Central memory CD8-positive, alpha-beta T cell (primary cell): Measurements from ENCODE around the gene NAA16.
"Not testable (repeated sequence)": the region's sequence is repeated elsewhere in the genome, so short reads cannot be mapped to it uniquely, and the experiment has no call there.

Experiments
- ATAC-seq: fragments of 150-1000 bp; cut with Tn5 transposase; replicated peaks from 2 replicates; pipeline ENCODE4 v1.10.0; 2022; ENCODE audit warnings: mild to moderate bottlenecking, moderate FRiP score, moderate number of reproducible peaks; ENCODE audit not compliant: poor library complexity, severe bottlenecking; ENCODE audit errors: extremely low read depth
- DNase-seq, 2 donors: peaks; one replicate each; pipeline ENCODE4 v3.0.0; 2021; ENCODE audit warnings: low spot score in 2 of 2
- H3K27ac Mint-ChIP-seq: one replicate; pipeline ENCODE4 v1.8.0; 2022; ENCODE audit warnings: low read depth, mild to moderate bottlenecking, moderate library complexity, mixed read lengths
- H3K27me3 Mint-ChIP-seq: one replicate; pipeline ENCODE4 v1.8.0; 2022; ENCODE audit warnings: mixed read lengths
- H3K36me3 Mint-ChIP-seq: one replicate; pipeline ENCODE4 v1.8.0; 2022; ENCODE audit warnings: mild to moderate bottlenecking, moderate library complexity, mixed read lengths; ENCODE audit not compliant: insufficient read depth
- H3K4me1 Mint-ChIP-seq: one replicate; pipeline ENCODE4 v1.8.0; 2022; ENCODE audit warnings: mixed read lengths
- H3K4me3 Mint-ChIP-seq: one replicate; pipeline ENCODE4 v1.8.0; 2022; ENCODE audit warnings: mild to moderate bottlenecking, moderate library complexity, mixed read lengths
- H3K9me3 Mint-ChIP-seq: one replicate; pipeline ENCODE4 v1.8.0; 2022; ENCODE audit warnings: mixed read lengths

The NAA16 gene

DNA sequence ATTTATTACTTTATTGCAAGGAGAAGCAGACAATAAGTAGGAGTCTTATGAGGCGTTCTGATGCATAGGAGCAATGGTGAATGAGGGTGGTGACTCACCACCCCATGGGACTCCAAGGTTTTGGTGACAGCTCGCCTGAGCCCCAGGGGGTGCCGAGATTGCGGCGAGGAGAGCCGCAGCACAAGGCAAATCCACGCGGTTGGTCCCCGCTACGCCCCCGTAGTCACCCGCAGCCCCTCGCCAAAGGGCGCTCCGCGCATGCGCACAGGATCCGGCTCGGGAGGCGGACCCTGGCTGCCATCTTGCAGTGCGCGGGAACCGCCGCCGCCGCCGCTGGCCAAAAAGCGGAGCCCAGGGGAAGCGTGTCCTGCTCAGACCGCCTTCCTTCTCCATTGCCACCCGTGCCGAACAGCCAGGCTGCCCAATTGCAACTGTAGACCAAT is at the start of gene NAA16:
Gene NAA16 (plus strand): TSS at position 305 of the 443 bp plus-strand sequence. CDS start 262 bp downstream, outside the sequence.
- Mint-ChIP-seq H3K27ac (peak within 1 kb of the TSS; percentile 95), H3K36me3 (peaks cover 15% of the 10 kb centered on the region), H3K4me1 (peaks cover 22% of the 10 kb centered on the region), H3K9me3 (no peaks in the 10 kb centered on the region), H3K4me3 (peak within 1 kb of the TSS; percentile 98), H3K27me3 (no peaks in the 10 kb centered on the region)
- ATAC-seq (peak; percentile 77), DNase-seq (peak; percentile 90 to 93)

DNA sequence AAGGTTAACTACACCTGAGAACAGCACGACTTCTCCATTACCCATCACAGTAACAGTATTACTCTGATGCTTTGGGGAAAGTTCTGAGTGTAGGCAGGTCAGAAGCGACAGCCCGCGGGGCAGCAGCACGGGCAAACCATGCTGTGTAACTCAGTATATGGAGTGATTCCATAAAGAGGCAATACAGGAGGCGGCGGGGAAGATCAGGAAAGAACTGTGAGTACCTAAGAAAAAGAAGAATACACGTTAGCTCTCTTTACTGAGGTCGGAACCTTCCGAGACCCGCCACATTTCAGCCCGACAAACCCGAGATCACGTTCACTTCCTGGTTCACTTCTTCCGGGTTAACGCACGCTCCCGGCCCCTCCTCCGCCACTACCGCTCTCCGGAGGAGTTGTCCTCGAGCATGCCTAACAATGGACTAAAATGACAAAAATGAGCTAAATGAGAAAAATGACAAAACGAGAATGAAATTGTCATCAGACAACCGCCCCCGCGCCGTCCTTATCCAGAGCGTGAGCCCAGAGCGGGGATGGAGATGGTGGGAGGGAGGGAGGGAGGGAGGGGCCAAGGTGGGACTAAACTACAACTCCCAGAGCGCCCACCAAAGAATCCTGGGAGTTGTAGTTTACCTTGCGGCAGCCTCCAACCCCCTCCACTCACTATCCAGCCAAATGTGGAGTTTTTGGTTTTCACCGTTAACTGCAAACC is 47.7 kb upstream of the NAA16 start, which contains the start of gene MTRF1:
Gene MTRF1 (minus strand): TSS at position 316 of the 711 bp plus-strand sequence. CDS start 2,669 bp downstream, outside the sequence.
- DNase-seq (peak; percentile 74 to 76), ATAC-seq (peak; percentile 91)
- peak within 1 kb of the TSS; percentile 97 for H3K27ac Mint-ChIP-seq
- peaks cover 7% of the 10 kb centered on the region for H3K4me1 Mint-ChIP-seq
- H3K9me3 Mint-ChIP-seq, result peaks cover 2% of the 10 kb centered on the region
- H3K27me3 Mint-ChIP-seq, result no peaks in the 10 kb centered on the region
- peaks cover 25% of the 10 kb centered on the region for H3K36me3 Mint-ChIP-seq
- peak within 1 kb of the TSS; percentile 93 for H3K4me3 Mint-ChIP-seq

DNA sequence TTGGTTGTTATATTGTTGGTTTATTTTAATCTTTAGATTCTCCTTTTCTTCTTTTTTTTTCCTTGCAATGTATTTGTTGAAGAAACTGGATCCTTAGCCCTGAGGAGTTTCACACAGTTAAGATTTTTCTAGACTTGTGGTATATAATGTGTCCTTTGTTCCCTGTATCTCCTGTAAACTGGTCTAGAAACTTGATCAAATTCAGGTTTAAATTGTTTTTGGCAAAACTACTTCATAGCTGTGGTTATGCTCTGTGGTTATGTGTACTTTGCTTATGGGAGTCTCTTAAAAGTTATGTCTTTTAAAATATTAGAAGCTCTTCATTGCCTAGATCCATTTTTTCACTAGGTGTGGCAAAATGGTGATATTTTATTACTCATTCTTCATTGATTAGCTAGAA is 44.0 kb upstream of the NAA16 start:
- peaks cover 13% of the 10 kb centered on the region for H3K4me1 Mint-ChIP-seq
- H3K27ac Mint-ChIP-seq, result no peak overlapping the region
- DNase-seq (no peak), ATAC-seq (no peak)
- H3K27me3 Mint-ChIP-seq, result no peaks in the 10 kb centered on the region
- H3K36me3 Mint-ChIP-seq, result peaks cover 8% of the 10 kb centered on the region
- H3K9me3 Mint-ChIP-seq, result peaks cover 5% of the 10 kb centered on the region
- H3K4me3 Mint-ChIP-seq, result no peak overlapping the region

DNA sequence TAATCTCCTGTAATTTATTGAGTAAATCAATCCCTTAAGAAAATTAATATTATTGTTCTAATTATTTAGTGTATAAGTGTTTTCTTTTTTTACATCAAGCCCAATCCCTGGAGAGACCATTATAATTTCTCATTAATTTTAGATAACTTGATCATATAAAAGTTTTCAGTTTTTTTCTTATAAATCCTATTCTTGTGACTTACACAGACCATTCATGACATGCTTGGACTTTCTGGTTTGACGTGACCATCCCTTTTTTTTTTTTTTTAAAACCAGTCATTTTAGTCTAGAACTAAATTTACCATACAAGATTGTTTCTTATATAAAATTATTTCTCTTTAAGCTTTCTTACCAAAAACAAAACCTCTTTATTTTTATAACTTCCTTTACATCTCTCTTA is 42.3 kb upstream of the NAA16 start:
- Mint-ChIP-seq H3K27me3 (no peaks in the 10 kb centered on the region), H3K36me3 (no peaks in the 10 kb centered on the region), H3K4me3 (no peak overlapping the region), H3K27ac (no peak overlapping the region), H3K4me1 (peaks cover 16% of the 10 kb centered on the region), H3K9me3 (peaks cover 5% of the 10 kb centered on the region)
- no peak for ATAC-seq
- DNase-seq, result no peak

DNA sequence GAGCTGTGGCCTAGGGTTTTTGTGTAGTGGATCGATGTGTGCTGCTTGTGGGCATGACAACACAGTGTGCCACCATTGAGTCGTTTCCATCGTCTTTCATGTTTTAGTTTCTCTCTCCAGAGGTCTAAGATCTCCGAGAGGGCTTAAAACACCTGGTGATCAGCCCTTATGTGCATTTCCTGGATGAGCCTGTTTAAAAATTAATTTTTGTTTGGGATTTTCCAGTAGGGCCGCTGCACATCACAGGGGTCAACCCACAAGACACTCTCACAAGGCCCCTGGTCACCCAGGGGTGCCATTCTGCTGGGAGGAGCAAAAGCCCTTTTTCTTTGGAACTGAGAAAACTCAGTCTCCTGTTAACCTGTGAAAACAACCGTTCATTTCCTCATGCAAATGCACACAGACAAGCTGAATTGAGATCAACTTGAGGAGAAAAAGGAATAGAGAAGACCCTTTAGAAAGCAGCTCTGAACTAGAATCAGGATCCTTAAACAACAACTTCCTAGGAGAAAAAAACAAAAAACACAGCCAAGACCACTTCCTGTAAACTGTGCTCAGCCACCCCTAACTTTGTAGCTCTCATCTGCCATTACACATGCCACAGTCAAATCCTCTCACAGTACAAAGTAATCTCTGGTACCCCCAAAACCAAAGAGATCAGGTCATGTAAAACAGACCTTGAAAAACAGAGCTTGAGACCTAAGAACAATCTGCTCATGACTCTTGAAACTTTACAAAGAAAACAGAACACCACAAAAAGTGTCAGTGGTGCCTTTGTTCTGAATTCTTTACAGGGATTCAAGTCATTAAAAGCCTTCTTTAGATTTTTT is 39.4 kb upstream of the NAA16 start:
- peak; percentile 19 for ATAC-seq

DNA sequence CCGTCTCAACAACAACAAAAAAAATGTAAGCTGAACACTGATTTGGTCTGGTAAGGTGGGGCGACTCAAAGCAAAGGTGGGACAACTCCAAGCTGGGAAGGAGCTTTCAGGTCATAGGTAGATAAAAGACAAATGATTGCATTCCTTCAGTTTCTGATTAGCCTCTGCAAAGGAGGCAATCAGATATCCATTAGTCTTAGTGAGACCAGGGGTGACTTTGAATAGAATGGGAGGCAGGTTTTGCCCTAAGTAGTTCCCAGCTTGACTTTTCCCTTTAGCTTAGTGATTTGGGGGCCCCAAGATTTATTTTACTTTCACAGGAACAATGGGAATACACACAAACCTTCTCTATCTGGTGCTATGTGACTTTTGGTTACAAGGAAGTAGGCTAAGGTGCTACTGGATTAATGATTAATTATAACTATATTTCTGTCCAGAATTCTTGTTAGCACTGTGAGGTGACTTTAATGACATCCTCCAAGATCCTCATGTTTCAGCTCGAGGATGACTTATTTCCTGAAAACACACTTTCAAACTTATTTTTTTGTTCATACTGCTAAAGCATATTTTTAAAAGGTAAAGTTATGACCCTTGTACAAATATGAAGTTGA is 37.1 kb upstream of the NAA16 start:
- H3K36me3 Mint-ChIP-seq, result peaks cover 1% of the 10 kb centered on the region

More for the DNA sequence above, 39.4 kb upstream of the NAA16 start:
- no peak overlapping the region for H3K4me3 Mint-ChIP-seq
- H3K36me3 Mint-ChIP-seq, result no peaks in the 10 kb centered on the region
- H3K27ac Mint-ChIP-seq, result peak overlapping the region; percentile 64
- no peaks in the 10 kb centered on the region for H3K27me3 Mint-ChIP-seq
- peaks cover 5% of the 10 kb centered on the region for H3K9me3 Mint-ChIP-seq
- peaks cover 16% of the 10 kb centered on the region for H3K4me1 Mint-ChIP-seq
- no peak for DNase-seq

DNA sequence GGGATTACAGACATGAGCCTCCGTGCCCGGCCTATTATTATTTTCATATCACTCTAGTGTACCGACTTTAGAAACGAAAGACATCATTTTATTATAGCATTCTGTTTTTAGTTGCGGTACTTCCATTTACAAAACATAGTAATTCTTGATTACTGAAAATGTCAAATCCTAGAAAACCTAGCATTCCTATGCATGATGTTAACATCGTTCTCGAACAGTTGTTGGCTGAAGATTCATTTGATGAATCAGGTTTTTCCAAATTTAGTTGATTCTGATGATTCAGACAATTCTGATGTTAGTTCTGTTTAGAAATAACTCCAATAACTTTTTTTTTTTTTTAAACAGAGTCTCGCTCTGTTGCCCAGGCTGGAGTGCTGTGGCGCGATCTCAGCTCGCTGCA is 36.2 kb upstream of the NAA16 start:
- DNase-seq, result no peak
- Mint-ChIP-seq H3K4me3 (no peak overlapping the region), H3K27me3 (no peaks in the 10 kb centered on the region), H3K9me3 (no peaks in the 10 kb centered on the region), H3K36me3 (peaks cover 1% of the 10 kb centered on the region), H3K27ac (no peak overlapping the region), H3K4me1 (peaks cover 16% of the 10 kb centered on the region)
- ATAC-seq, result no peak

More for the DNA sequence above, 37.1 kb upstream of the NAA16 start:
- no peak overlapping the region for H3K4me3 Mint-ChIP-seq
- H3K27me3 Mint-ChIP-seq, result no peaks in the 10 kb centered on the region
- ATAC-seq (no peak), DNase-seq (no peak)
- peaks cover 16% of the 10 kb centered on the region for H3K4me1 Mint-ChIP-seq
- no peaks in the 10 kb centered on the region for H3K9me3 Mint-ChIP-seq
- no peak overlapping the region for H3K27ac Mint-ChIP-seq

DNA sequence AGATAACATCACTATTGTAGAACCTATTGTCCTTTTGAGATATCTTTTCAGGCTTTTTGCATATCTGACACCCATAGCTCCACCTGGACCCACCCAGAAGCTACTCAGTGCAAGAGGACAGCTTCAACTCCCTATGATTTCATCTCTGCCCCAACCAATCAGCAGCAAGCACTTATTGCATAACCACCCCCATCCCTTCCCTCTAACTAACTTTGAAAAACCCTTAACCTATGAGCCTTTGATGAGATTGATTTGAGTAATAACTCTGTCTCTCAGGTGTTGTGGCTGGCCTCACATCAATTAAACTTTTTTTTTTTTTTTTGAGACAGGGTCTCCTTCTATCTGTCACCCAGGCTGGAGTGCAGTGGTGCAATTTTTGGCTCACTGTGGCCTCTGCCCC is 34.2 kb upstream of the NAA16 start:
- no peak for ATAC-seq
- DNase-seq, result no peak

DNA sequence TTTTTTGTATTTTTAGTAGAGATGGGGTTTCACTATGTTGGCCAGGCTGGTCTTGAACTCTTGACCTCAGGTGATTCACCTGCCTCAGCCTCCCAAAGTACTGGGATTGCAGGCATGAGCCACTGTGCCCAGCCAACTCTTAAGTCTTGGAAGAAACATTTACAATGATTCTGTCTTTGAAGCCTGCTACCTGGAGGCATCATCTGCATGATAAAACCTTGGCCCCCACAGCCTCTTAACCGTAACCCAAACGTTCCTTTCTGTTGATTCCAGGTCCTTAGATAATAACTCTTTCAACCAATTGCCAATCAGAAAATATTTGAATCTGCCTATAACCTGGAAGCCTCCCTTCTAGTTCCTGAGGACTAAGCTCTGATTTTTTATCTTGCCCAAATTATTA is 31.9 kb upstream of the NAA16 start:
- H3K36me3 Mint-ChIP-seq, H3K27ac Mint-ChIP-seq, ATAC-seq, H3K4me3 Mint-ChIP-seq, H3K9me3 Mint-ChIP-seq, H3K4me1 Mint-ChIP-seq, DNase-seq: not testable (repeated sequence)
- peaks cover 13% of the 10 kb centered on the region for H3K27me3 Mint-ChIP-seq

More for the DNA sequence above, 34.2 kb upstream of the NAA16 start:
- Mint-ChIP-seq H3K36me3 (peaks cover 1% of the 10 kb centered on the region), H3K4me3 (no peak overlapping the region), H3K9me3 (no peaks in the 10 kb centered on the region), H3K4me1 (peaks cover 6% of the 10 kb centered on the region), H3K27me3 (peaks cover 13% of the 10 kb centered on the region), H3K27ac (no peak overlapping the region)

DNA sequence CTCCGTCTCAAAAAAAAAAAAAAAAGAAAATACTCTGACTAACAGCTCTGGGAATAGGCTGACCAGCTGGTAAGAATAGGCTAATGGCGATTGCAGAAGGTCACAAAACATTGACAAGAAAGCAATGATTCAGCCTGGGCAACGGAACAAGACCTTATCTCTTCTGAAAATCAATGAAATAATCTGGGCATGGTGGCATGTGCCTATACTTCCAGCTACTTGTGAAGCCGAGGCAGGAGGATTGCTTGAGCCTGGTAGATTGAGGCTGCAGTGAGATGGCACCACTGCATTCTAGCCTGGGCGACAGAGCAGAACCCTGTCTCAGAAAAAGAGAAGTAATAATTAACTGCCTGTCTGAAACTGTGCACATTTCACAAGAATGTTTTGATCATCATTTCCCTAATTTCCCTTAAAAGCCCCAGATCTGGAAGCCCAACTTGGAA is 28.9 kb upstream of the NAA16 start:
- no peaks in the 10 kb centered on the region for H3K9me3 Mint-ChIP-seq
- no peak overlapping the region for H3K27ac Mint-ChIP-seq
- DNase-seq (no peak), ATAC-seq (no peak)
- H3K36me3 Mint-ChIP-seq, result no peaks in the 10 kb centered on the region
- H3K4me3 Mint-ChIP-seq, result no peak overlapping the region
- H3K4me1 Mint-ChIP-seq, result peaks cover 10% of the 10 kb centered on the region
- peaks cover 13% of the 10 kb centered on the region for H3K27me3 Mint-ChIP-seq

DNA sequence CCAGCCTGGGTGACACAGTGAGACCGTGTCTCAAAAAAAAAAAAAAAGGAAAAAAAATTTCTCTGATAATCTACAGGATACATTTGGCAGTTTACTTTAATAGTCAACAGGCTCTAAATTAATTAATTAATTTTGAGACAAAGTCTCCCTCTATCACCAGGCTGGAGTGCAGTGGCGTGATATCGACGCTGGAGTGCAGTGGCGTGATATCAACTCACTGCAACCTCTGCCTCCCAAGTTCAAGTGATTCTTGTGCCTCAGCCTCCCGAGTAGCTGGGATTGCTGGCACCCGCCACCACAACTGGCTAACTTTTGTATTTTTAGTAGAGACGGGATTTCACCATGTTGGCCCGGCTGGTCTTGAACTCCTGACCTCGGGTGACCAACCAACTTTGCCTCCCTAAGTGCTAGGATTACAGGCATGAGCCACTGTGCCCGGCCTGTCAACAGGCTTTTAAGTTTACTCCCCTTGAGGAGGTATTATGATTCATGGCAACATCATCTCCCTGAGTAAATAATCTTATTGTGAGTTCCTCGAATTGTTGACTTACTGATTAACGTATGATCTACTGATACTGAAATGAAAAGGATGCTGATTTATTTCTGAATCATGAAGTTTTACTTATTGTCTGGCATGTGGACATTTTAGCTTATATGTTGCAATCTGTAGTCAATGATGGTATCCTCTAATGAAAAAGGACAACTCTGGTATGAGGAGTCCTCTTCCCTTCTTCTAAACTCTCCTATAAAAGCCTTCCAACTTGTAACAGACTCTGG is 26.4 kb upstream of the NAA16 start:
- peaks cover 11% of the 10 kb centered on the region for H3K4me1 Mint-ChIP-seq
- no peaks in the 10 kb centered on the region for H3K9me3 Mint-ChIP-seq
- H3K27ac Mint-ChIP-seq, result no peak overlapping the region
- DNase-seq, result no peak
- no peaks in the 10 kb centered on the region for H3K36me3 Mint-ChIP-seq
- peaks cover 13% of the 10 kb centered on the region for H3K27me3 Mint-ChIP-seq
- no peak for ATAC-seq
- no peak overlapping the region for H3K4me3 Mint-ChIP-seq

DNA sequence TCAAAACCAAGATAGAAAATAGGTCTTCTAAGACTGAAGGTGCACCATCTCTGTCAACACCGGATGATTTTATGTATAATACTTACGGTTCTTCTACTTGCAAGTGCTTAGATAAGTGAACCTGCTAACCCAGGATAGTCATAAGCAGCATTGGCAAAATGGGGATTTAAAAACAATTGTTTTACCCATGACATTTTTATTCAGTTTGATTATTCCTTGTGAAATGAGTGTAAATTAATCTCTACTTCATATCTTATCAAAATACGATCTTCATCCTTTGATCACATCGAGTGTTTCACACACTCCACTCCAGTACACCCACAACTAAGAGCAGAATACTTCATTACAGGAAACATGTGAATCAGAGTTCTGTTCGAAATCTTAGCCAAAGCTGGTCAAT is 24.7 kb upstream of the NAA16 start:
- Mint-ChIP-seq H3K9me3 (no peaks in the 10 kb centered on the region), H3K27ac (no peak overlapping the region), H3K4me3 (no peak overlapping the region), H3K4me1 (peaks cover 11% of the 10 kb centered on the region), H3K27me3 (peaks cover 4% of the 10 kb centered on the region), H3K36me3 (no peaks in the 10 kb centered on the region)
- DNase-seq (no peak), ATAC-seq (no peak)
